T-helper 22 cell (primary cell): ENCODE results near the gene IPP.
"Not testable (repeated sequence)": the region's sequence is repeated elsewhere in the genome, so short reads cannot be mapped to it uniquely, and the experiment has no call there.

Source experiments
- DNase-seq: peaks from one replicate; pipeline ENCODE4 v3.0.0-alpha.2; 2020; ENCODE audit warnings: low read depth

IPP gene

DNA sequence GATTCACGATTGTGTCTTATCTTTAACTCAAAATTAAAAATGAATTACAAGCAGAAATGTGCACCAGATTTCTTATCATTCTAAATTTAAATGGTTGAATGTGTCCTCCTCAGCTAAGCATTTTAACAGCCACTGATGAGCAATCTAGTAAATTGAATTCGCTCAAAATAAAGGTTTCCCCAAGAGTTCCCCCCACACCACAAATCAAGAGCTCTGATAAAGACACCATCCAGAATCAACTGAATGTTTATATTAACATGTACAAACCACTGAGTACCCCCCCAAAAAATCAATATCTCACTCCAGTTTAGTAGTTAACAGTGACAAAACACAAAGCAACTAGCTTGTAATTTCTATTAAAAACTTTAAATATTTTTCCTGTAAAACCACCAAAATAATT is 66.1 kb downstream of the IPP start:
- no peak for DNase-seq

GRCh38 chr1:45682942-45683341 is 67.5 kb downstream of the IPP start:
- DNase-seq = no peak

GRCh38 chr1:45679123-45679522 is 71.3 kb downstream of the IPP start:
- no peak for DNase-seq

DNA sequence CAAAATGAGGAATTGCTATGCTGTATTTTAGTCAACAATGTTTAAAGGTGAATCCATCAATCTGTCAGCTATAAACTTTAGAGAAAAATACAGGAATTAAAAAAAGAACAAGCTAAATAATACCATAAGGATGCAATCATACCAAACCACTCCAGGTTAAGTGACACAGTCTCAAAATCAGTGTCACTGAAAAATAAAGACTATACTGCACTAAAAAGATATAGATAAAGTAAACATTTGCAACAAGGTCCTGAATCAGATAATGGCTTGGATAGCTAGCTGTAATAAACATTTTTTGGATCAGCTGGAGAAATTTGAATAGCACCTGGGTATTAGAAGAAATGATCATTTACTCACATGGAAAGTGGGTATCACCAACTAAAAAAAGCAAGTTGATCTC is 72.0 kb downstream of the IPP start:
- DNase-seq = no peak

DNA sequence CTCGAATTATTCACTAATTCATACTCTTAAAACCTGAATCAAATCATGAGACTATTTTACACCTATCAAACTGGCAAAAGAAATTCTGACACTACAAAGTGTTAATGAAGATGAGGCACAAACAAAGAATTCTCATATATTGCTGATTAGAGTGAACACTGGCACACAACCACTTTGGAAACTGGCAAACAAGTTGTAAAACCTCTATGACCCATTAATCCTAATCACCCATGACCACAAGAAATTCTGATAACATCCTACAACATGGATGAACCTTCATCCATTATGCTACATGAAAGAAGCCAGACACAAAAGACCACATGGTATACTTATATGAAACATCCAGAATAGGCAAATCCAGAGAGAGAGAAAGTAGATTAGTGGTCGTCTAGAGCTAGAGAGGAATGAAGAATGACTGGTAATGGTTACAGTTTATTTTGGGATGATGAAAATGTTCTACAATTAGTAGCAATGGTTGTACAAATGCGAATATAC is 72.7 kb downstream of the IPP start:
- DNase-seq = no peak

- DNase-seq = not testable (repeated sequence)
Measured at GRCh38 chr1:45676553-45676952, 73.9 kb downstream of the IPP start.

DNA sequence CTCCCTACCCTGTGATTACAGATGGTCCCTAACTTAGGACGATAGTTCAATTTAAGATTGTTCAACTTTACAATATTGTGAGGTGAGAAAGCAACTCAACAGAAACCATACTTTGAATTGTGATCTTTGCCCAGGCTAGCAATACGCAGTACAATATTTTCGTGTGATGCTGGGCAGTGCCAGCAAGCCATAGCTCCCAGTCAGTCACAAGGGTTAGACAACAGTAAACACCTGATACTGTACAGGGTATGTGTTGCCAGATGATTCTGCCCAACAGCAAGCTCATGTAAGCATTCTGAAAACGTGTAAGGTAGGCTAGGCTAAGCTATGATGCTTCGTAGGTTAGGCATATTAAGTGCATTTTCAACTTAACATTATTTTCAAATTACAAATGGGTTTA is 76.0 kb downstream of the IPP start:
- DNase-seq = no peak

DNA sequence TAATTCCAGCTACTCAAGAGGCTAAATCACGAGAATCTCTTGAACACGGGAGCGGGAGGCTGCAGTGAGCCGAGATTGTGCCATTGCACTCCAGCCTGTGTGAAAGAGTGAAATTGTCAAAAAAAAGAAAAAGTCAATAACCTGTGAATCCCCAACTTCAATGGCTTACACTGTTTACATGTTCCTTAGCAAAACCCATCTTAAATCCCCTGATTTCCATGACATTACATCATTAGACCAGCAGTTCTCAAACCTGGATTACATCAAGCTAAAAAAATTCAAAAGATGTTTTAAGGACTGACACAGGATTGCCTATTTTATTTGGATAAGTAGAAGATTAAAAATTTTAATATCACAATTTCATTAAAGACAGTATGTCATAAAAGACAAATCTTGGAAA is 76.5 kb downstream of the IPP start:
- DNase-seq = no peak

GRCh38 chr1:45669859-45670655 is 80.4 kb downstream of the IPP start:
- no peak for DNase-seq

- no peak for DNase-seq
Measured at GRCh38 chr1:45669379-45669778, 81.1 kb downstream of the IPP start.

- DNase-seq = no peak
Measured at GRCh38 chr1:45668526-45668925, 81.9 kb downstream of the IPP start.

DNA sequence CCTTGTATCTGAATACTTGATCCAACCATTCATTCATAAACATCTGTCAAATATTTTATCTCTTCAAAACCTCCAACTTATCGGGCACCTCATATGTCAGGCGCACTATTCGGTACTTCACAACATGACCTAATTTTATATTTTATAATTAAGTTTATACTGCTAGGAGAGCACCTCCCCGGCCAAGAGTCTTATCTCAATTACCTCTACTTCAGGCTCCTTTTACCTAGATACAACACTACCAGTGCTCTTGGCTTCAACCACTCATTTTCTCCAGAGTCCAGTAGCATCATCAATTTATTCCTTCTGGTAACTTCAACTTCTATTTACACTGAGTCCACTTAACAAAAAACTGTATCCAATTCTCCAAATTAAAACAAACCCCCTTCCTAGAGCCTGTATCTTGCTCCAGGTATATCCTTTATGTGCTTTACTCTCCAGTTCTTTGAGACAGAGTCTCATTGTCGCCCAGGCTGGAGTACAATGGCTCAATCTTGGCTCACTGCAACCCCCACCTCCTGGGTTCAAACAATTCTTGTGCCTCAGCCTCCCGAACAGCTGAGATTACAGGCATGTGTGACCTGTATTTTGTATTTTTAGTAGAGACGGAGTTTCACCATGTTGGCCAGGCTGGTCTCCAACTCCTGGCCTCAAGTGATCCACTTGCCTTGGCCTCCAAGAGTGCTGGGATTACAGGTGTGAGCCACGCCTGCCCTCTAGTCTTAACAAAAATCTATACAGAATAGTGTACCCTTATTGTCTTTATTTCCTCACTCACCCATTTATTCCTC is 82.9 kb downstream of the IPP start:
- DNase-seq = no peak

- DNase-seq = no peak
Measured at GRCh38 chr1:45666836-45667235, 83.6 kb downstream of the IPP start.

DNA sequence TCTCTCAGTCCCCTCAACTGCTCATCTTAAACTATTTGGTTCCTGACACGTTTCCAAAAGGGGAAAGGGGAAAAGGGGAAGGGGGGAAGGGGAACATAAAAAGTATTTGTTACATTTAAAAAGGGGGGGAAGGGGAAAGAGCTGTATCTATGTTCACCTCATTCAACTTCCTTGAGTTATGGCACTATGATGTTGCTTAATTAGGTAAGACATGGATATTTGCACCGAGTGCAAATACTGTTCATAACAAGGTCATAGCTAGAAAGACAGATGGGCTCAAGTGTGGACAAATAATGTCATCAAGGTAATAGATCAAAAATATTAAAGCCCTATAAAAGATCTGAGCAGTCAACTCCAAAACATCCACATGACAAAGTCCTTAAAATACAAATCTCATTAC is 90.1 kb downstream of the IPP start:
- DNase-seq = no peak

DNA sequence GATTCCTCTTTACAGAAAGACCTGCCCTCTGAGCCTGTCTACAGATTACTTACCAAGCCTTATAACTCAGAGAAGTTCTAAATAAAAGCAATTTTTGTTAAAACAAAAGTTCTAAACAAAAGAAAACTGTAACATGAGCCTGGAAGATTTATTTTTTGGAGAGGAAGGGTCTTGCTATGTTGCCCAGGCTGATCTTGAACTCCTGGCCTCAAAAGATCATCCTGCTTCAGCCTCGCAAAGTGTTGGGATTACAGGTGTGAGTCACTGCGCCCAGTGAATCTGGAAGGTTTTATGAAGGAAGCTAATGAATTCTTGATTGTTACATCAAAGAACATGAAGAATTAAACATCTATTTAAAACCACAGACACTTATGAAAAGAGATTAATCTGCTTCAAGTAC is 91.2 kb downstream of the IPP start:
- no peak for DNase-seq

DNA sequence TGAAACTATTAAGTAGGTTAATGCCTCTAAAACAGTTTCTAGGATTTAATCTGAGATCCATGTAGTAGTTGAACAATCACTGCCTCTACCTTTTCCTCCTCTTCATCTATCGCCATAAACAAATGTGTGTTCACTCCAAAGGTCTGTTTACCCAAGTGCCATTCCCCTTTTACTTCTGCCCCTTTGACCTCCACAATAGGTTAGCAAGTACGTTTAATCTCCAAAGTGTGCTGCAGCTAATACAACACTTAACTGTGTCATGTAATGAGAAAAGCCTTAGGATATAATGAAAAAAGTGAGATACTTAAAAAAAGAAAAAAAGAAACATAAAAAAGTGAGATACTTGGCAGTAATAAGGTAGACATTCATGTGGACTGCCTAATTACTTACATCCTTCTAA is 92.3 kb downstream of the IPP start:
- no peak for DNase-seq

DNA sequence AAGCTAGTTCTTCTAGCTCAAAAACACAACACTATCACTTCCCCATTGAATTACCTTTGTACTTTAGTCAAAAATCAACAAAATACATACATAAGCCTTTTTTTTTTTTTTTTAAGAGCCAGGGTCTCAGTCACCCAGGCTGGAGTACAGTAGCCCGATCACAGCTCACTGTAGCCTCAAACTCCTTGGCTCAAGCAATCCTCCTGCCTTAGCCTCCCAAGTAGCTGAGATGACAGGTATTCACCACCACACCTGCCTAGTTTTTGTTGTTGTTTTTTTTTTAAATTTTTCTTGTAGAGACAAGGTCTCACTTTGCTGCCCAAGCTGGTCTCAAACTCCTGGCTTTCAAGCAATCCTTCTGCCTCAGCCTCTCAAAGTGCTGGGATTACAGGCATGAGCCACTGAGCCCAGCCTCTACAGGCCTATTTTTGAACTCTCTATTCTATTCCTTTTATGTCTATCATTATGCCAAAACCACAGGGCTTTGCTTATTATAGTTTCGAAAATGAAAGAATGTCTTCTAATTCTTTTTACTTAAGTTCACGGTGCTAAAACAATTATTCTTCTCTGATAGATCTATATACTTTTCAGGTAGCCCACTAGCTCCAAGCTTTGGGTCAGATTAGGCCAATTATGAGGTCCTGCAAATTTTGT is 93.8 kb downstream of the IPP start:
- no peak for DNase-seq

DNA sequence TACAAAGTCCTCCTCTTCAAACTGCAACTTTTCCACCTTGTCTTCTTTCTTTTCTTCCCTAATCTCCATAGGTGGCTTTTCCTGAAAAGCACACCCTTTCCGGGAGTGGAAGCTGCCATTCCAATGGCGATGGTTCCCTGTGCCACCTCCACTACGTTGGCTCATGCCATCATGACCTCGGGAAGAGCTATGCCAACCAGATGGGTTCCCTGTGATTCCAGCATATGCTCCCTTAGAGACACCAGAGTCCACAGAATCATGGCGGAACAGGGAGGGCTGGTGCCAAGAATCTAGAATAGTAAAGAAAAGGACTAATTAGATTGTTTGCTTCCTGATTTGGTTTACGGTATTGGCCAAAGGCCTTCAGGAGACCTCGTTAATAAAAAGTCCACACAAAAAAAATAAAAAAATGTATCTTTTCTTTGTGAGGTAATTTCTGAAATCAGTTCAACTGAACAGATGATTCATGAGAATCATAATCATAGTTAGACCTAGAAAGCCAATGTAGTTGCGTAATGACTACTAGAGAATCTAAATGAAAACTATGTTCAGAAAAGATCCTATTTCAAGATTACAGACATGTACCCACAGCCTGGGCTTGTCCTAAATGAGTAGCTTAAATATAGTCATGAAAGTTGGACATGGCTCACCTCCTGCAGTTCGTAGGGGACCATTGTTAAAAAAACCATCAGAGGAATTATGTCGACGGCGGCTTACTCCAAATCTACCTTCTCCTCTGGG is 95.7 kb downstream of the IPP start:
- no peak for DNase-seq
